Fibroblast of skin of scalp (primary cell): ENCODE results near the gene SLC47A1. TPM values are rescaled to one million over a fixed set of nuclear protein-coding genes. Genes with fewer than 3 reads are reported as not detected.
"Not testable (repeated sequence)": the region's sequence is repeated elsewhere in the genome, so short reads cannot be mapped to it uniquely, and the experiment has no call there.

Source experiments
- DNase-seq: peaks from one replicate; pipeline ENCODE4 v3.0.0-alpha.2; 2013
- polyA plus RNA-seq, 2 experiments: library from polyadenylated mRNA; unstranded; fragments of 120-200 nt; gene quantifications; one replicate each; pipeline ENCODE4 v1.2.1, GENCODE V29; 2013; ENCODE audit not compliant: insufficient read length in 2 of 2

SLC47A1 gene, protein sequence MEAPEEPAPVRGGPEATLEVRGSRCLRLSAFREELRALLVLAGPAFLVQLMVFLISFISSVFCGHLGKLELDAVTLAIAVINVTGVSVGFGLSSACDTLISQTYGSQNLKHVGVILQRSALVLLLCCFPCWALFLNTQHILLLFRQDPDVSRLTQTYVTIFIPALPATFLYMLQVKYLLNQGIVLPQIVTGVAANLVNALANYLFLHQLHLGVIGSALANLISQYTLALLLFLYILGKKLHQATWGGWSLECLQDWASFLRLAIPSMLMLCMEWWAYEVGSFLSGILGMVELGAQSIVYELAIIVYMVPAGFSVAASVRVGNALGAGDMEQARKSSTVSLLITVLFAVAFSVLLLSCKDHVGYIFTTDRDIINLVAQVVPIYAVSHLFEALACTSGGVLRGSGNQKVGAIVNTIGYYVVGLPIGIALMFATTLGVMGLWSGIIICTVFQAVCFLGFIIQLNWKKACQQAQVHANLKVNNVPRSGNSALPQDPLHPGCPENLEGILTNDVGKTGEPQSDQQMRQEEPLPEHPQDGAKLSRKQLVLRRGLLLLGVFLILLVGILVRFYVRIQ
- 0.57 TPM for polyA plus RNA-seq (2013, experiment 1 of 2; ENCODE audit: insufficient read length)
- 0.31 TPM for polyA plus RNA-seq (2013, experiment 2 of 2; ENCODE audit: insufficient read length)

DNA sequence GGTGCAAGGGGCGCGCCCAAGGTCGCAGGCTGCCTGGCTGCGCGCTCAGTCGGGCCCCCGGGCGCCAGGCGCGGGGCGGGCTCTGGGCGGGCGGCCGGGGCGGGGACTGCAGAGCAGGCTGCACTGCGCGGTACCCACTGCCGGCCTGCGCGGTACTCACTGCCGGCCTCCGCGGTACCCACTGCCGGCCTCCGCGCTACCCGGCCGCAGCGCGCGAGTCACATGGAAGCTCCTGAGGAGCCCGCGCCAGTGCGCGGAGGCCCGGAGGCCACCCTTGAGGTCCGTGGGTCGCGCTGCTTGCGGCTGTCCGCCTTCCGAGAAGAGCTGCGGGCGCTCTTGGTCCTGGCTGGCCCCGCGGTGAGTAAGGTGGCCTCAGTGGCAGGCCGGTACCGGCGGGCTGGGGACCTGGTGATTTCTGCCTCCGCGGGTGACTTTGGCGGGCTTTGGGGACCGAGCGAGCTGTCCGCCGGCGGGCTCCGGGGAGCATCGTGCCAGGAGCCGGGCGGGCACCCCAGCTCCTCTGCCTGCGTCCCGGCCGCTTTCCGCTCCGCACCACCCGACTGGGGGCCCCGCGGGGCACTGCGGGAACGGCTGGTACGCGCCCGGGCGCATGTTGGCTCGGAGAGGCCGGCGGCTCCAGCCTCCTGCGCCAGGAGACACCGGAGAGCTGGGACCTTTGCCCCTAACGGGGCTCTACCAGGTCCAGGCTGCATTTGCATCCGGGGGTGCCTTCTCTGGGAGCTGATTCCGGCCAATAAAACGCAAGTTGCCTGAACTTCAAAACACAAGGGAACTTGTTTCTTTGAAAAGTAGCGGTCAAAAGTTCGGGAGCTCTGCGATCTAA lies at the start of gene SLC47A1:
Gene SLC47A1, plus strand, starts transcription at position 137 of the 844 bp plus-strand sequence. Its CDS starts 86 bp downstream, at position 223.
- peak; percentile 15 for DNase-seq

DNA sequence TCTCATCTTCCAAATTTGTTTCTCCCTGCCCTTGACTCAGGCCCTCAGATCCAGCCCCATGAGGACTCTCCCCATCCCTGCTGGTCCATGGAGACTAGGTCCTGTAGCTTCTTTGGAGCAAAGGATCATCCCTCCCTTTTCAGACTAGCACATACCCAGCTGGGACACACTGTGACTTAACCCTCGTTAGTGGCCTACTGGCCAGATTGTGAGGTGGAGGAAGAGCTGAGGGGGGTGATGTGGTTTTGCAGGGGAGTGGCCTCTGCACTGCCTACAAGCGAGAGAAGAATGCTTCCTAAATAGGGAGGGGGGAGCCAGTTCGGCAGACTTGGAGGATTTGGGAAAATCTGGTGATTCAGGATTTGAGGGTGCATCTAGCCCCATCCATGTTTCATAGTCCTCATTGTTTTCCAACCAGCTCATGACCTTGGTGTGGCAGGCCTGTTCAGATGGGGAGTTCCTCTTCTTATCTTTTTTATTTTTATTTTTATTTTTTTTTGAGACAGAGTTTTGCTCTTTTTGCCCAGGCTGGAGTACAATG lies 47.8 kb upstream of the SLC47A1 start:
- DNase-seq = no peak

DNA sequence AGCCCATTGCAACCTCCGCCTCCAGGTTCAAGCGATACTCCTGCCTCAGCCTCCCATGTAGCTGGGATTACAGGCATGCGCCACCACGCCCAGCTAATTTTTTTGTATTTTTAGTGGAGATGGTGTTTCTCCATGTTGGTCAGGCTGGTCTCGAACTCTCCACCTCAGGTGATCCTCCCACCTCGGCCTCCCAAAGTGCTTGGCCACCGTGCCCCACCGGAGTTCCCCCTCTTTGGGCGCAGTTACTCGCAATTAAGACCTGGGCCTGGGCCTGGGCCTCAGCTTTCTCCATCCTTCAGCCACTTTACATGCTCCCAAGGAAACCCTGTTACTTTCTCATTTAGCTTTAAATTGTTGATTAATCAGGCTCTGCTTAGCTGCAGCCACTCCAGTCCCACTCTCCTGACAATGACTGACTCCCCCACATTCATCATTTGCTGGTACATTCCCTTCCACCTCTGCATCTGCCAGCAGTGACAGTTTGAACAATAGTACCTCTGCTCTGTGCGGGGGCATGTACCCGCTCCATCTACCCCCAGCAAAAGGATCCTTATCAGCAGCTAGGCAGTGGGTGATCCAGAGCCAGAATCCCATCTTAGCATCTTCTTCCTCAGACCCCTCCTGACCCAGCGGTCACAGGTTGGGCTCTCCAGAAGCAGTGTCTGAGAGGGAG lies 47.2 kb upstream of the SLC47A1 start:
- no peak for DNase-seq

GRCh38 chr17:19487024-19487600 lies 46.5 kb upstream of the SLC47A1 start:
- DNase-seq = no peak

DNA sequence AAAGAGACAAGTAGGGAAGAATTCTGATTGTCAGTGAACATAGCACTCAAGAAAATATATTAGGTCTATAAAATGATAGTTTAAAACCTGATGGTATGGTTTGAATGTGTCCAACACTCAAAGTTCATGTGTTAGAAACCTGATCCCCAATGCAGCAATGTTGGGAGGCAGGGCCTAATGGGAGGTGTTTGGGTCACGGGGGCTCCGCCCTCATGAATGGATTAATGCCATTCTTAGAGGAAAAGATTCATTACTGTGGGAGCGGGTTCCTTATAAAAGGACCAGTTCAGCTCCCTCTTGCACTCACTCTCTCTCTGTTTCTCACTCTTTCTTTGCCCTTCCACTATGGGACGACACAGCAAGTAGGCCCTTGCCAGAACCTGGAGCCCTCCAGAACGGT lies 41.5 kb upstream of the SLC47A1 start:
- no peak for DNase-seq

- DNase-seq = no peak
Measured at GRCh38 chr17:19494961-19495806, 38.5 kb upstream of the SLC47A1 start.

DNA sequence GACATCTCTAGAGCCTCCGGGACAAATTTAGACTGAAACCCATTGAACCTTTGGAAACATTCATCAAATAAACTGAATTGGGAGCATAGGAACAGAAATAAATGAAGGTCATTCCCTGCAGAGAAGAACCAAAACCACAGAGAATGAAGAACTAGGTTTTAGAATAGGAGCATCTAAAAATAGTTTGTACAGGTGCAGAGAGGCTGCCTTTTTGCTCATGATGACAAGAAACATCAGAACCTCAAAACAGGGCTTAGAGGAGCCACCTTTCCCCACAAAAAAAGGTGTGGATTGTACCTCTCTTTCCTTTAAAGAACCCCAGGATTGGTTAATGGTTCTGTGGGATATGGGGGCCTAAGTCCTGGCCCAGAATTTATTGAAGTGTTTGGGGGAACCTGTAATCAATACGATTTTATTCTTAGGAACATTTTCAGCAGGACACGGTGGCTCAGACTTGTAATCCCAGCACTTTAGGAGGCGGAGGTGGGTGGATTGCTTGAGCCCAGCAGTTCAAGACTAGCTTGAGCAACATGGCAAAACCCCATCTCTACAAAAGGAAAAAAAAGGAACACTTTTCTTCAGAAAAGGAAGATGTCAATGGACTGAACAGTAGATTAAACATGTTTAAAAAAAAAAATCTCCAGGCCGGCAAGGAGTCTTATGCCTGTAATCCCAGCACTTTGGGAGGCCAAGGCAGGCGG lies 37.7 kb upstream of the SLC47A1 start:
- no peak for DNase-seq

- DNase-seq = no peak
Measured at GRCh38 chr17:19497624-19498023, 36.0 kb upstream of the SLC47A1 start.

- no peak for DNase-seq
Measured at GRCh38 chr17:19501219-19501618, 32.4 kb upstream of the SLC47A1 start.

- DNase-seq = no peak
Measured at GRCh38 chr17:19502517-19502916, 31.1 kb upstream of the SLC47A1 start.

DNA sequence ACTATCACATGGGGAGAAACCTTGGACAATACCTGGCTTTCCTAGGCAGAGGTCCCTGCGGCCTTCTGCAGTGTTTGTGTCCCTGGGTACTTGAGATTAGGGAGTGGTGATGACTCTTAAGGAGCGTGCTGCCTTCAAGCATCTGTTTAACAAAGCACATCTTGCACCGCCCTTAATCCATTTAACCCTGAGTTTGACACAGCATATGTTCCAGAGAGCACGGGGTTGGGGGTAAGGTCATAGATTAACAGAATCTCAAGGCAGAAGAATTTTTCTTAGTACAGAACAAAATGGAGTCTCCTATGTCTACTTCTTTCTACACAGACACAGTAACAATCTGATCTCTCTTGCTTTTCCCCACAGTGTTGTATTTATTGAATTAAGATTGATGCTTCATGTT lies 28.1 kb upstream of the SLC47A1 start:
- not testable (repeated sequence) for DNase-seq

GRCh38 chr17:19507775-19508576 lies 25.7 kb upstream of the SLC47A1 start:
- peak; percentile 95 for DNase-seq

DNA sequence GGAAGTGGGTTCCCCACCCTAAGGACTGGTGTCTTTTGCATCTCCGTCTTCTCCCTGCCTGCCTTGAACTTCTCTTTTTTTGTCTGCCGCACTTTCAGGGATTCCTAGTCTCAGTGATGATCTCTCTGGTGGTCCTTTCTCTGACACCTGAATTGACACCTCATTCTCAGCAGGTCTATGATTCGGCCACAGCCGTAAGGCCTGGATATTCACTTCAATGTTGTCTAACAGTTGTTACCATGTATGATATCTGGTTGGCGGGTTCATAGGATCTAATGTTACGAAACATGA lies 25.1 kb upstream of the SLC47A1 start:
- DNase-seq = no peak

GRCh38 chr17:19509281-19509852 lies 24.3 kb upstream of the SLC47A1 start:
- DNase-seq = not testable (repeated sequence)

DNA sequence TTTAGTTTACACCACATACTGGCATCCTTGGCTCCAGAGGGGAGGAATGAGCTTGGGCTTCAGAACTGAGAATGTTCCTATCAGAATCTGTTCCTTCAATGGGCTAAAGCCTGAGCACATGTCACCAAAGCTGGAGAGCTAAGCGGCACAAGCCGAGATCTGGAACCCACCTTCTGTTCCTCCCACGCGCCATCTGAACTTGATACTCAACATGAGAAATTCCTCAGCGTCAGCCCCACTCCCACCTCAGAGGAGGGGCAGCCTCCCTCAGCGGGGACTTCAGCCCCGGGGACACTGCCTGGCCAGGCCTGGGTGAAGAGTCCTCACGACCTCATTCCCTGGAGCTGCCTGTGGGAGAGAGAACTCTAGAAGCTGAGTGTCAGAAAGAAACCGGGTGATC lies 22.8 kb upstream of the SLC47A1 start:
- no peak for DNase-seq

DNA sequence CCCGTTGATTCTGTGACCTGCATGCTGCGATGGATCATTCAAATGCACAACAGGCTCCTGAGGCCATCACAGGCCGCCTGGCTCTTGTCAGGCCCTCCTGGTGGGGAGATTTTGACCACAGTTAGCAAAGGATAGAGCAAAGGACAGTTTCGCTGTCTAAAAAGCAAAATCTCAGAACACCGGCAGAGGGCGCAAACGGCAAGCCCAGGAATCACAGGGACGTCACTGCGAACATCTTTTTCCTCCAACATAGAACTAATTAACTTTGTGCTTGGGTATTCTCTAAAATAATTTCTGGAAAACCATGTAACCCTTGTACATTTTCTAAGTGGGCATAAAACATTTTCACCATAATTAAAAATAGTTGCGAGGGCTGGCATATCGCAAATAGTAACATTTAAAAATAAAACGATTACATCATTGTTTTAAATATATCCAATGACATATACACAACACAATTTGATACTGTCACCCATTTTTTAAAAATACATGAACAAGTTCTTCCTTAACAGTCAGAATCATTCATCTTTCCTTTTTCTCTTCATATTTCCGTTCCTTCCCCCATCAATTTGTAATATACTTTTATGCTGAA lies 19.7 kb upstream of the SLC47A1 start:
- peak; percentile 69 for DNase-seq

GRCh38 chr17:19517699-19518098 lies 16.0 kb upstream of the SLC47A1 start:
- DNase-seq = no peak

DNA sequence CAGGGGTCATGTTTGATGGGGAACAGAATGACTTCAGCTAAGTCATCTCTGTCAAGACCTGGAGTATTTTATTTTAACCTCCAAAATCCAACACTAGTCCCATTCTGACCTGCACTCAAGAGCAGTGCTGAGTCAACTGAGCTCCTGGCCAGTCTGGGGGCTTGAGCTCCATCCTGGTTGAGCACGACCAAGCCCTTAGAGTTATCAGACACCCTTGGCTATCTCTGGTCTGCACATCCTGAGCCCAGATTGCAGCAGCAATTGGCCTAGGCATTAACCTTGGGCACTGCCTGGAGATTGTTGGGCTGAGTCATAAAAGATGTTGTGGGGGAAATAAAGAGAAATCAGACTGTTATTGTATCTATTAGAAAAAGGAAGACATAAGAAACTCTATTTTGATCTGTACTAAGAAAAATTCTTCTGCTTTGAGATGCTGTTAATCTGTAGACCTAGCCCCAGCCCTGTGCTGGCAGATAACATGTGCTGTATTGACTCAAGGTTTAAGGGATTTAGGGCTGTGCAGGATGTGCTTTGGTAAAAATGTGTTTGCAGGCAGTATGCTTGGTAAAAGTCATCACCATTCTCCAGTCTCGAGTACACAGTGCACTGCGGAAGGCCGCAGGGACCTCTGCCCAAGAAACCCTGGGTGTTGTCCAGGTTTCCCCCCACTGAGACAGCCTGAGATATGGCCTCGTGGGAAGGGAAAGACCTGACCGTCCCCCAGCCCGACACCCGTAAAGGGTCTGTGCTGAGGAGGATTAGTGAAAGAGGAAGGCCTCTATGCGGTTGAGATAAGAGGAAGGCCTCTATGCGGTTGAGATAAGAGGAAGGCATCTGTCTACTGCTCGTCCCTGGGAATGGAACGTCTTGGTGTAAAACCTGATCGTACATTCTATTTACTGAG lies 14.0 kb upstream of the SLC47A1 start:
- DNase-seq = not testable (repeated sequence)
